B cell (primary cell): ENCODE results near the gene PSRC1.

Experiments
- EZH2 ChIP-seq: IDR thresholded peaks from 2 replicates; pipeline ENCODE4 v1.6.1; 2012; ENCODE audit warnings: borderline replicate concordance, low read depth, mild to moderate bottlenecking, moderate library complexity, low read length; ENCODE audit not compliant: insufficient read depth, poor library complexity, severe bottlenecking
- TF ChIP-seq, protein P1 (sequence below): fragments of 200-600 bp; IDR thresholded peaks from one replicate; pipeline ENCODE4 v1.8.0; 2022; ENCODE audit warnings: antibody characterized with exemption, mild to moderate bottlenecking

DNA sequence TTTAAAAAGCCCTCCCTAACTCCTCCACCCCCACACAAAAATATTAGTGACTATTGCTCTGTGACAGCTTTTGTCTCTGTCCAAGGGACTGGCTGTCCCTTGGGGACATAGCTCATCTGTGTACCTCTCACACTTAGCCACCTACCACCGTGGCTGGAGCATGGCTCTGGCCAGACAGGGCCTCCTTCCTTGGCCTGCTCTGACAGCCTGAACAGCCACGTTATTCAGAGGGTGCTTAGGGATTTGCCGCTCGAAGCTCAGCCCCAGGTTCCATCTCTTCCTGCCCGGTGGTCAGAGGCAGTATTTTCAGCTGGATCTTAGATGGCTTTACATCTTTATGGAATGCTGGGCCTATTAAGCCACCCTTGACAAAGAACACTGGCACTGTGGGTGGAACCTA, 39.7 kb downstream of the PSRC1 start:
- TF ChIP-seq, protein P1, sequence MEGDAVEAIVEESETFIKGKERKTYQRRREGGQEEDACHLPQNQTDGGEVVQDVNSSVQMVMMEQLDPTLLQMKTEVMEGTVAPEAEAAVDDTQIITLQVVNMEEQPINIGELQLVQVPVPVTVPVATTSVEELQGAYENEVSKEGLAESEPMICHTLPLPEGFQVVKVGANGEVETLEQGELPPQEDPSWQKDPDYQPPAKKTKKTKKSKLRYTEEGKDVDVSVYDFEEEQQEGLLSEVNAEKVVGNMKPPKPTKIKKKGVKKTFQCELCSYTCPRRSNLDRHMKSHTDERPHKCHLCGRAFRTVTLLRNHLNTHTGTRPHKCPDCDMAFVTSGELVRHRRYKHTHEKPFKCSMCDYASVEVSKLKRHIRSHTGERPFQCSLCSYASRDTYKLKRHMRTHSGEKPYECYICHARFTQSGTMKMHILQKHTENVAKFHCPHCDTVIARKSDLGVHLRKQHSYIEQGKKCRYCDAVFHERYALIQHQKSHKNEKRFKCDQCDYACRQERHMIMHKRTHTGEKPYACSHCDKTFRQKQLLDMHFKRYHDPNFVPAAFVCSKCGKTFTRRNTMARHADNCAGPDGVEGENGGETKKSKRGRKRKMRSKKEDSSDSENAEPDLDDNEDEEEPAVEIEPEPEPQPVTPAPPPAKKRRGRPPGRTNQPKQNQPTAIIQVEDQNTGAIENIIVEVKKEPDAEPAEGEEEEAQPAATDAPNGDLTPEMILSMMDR, result no peak
- TF ChIP-seq EZH2, result no peak
